Measurements from ENCODE around the gene SLC20A1. TPM values are rescaled to one million over a fixed set of nuclear protein-coding genes. Genes with fewer than 3 reads are reported as not detected.
A peak's percentile ranks its signal among the peaks of the same experiment; 100 is the strongest.
"Not testable (repeated sequence)": the region's sequence is repeated elsewhere in the genome, so short reads cannot be mapped to it uniquely, and the experiment has no call there.

SLC20A1 gene
- total RNA-seq, 1 experiment from 2014 or later, result 99.9 TPM

- H3K4me2 ChIP-seq, result no peak overlapping the region
- DNase-seq, result no peak
- H3K27ac ChIP-seq, result no peak overlapping the region
- TF ChIP-seq EZH2 (IDR thresholded peaks at IDR 0.05; ENCODE audit: low read depth) (no peak), CTCF (conservative IDR thresholded peaks at IDR 0.05) (no peak)
- intact Hi-C loops (cut with micrococcal nuclease; ENCODE audit: unreplicated experiment), result no loop called here
- H3F3A ChIP-seq (ENCODE audit: insufficient read depth, low read depth), result peaks cover 8% of the 10 kb centered on the region; the same call in 1 of the 2 replicates
- H4K20me1 ChIP-seq (ENCODE audit: insufficient read depth), result no peaks in the 10 kb centered on the region
- no peaks in the 10 kb centered on the region for H3K9me2 ChIP-seq (ENCODE audit: insufficient read depth)
- peaks cover 10% of the 10 kb centered on the region for H3K4me1 ChIP-seq (replicated peaks; ENCODE audit: insufficient read depth)
- ChIA-PET CTCF (no interaction called here), POLR2A (ENCODE audit: unreplicated experiment) (no interaction called here)
- no peaks in the 10 kb centered on the region for H3K9me3 ChIP-seq (ENCODE audit: insufficient read depth, low read depth)
- no peaks in the 10 kb centered on the region for H3K79me2 ChIP-seq (ENCODE audit: low read depth)
- H2AFZ ChIP-seq, result no peak overlapping the region
- no TSS peak for BruUV-seq (replicated peaks)
- H3K27me3 ChIP-seq (ENCODE audit: insufficient read depth, low read depth), result no peaks in the 10 kb centered on the region
- H3K4me3 ChIP-seq, result no peak overlapping the region
- no peaks in the 10 kb centered on the region for H3K36me3 ChIP-seq (ENCODE audit: low read depth)
Measured at GRCh38 chr2:112606547-112606946, 39.2 kb upstream of the SLC20A1 start.

GRCh38 chr2:112607680-112608438, 37.9 kb upstream of the SLC20A1 start:
- Histone ChIP-seq H3K27ac (0 out of 2 replicates have a peak overlapping the region, but pooled peaks have one; percentile 19), H3F3A (ENCODE audit: insufficient read depth, low read depth) (peaks cover 8% of the 10 kb centered on the region; the same call in 1 of the 2 replicates), H3K79me2 (ENCODE audit: low read depth) (no peaks in the 10 kb centered on the region), H3K4me3 (no peak overlapping the region), H3K9me2 (ENCODE audit: insufficient read depth) (no peaks in the 10 kb centered on the region), H3K9me3 (ENCODE audit: insufficient read depth, low read depth) (no peaks in the 10 kb centered on the region), H3K36me3 (ENCODE audit: low read depth) (no peaks in the 10 kb centered on the region), H3K4me2 (peak overlapping the region; percentile 20; the same call in 1 of the 2 replicates), H3K4me1 (replicated peaks; ENCODE audit: insufficient read depth) (peaks cover 7% of the 10 kb centered on the region), H2AFZ (no peak overlapping the region), H3K27me3 (ENCODE audit: insufficient read depth, low read depth) (no peaks in the 10 kb centered on the region), H4K20me1 (ENCODE audit: insufficient read depth) (no peaks in the 10 kb centered on the region)
- intact Hi-C loops (cut with micrococcal nuclease; ENCODE audit: unreplicated experiment), result no loop called here
- CTCF ChIA-PET, result no interaction called here
- POLR2A ChIA-PET (ENCODE audit: unreplicated experiment), result no interaction called here
- BruUV-seq (replicated peaks), result no TSS peak
- TF ChIP-seq EZH2 (IDR thresholded peaks at IDR 0.05; ENCODE audit: low read depth), result no peak
- no peak for TF ChIP-seq CTCF (conservative IDR thresholded peaks at IDR 0.05)
- DNase-seq, result no peak

- H3K36me3 ChIP-seq (ENCODE audit: low read depth); H3K79me2 ChIP-seq (ENCODE audit: low read depth); H2AFZ ChIP-seq; DNase-seq; H3K27ac ChIP-seq; POLR2A ChIA-PET (ENCODE audit: unreplicated experiment); BruUV-seq (replicated peaks); intact Hi-C loops (cut with micrococcal nuclease; ENCODE audit: unreplicated experiment); H3K4me3 ChIP-seq; H3K27me3 ChIP-seq (ENCODE audit: insufficient read depth, low read depth); CTCF ChIA-PET; H3K9me2 ChIP-seq (ENCODE audit: insufficient read depth); H3F3A ChIP-seq (ENCODE audit: insufficient read depth, low read depth); H3K4me2 ChIP-seq; H3K4me1 ChIP-seq (replicated peaks; ENCODE audit: insufficient read depth); H3K9me3 ChIP-seq (ENCODE audit: insufficient read depth, low read depth); H4K20me1 ChIP-seq (ENCODE audit: insufficient read depth): not testable (repeated sequence)
Measured at GRCh38 chr2:112609320-112609719, 36.4 kb upstream of the SLC20A1 start.

- CTCF ChIA-PET; intact Hi-C loops (cut with micrococcal nuclease; ENCODE audit: unreplicated experiment); H3K36me3 ChIP-seq (ENCODE audit: low read depth); H3K4me3 ChIP-seq; H4K20me1 ChIP-seq (ENCODE audit: insufficient read depth); BruUV-seq (replicated peaks); POLR2A ChIA-PET (ENCODE audit: unreplicated experiment); H3K79me2 ChIP-seq (ENCODE audit: low read depth); H3K9me3 ChIP-seq (ENCODE audit: insufficient read depth, low read depth); H3K27ac ChIP-seq; H3K27me3 ChIP-seq (ENCODE audit: insufficient read depth, low read depth); DNase-seq; H3K4me2 ChIP-seq; H3K9me2 ChIP-seq (ENCODE audit: insufficient read depth); H2AFZ ChIP-seq: not testable (repeated sequence)
- peaks cover 16% of the 10 kb centered on the region; the same call in 1 of the 2 replicates for H3F3A ChIP-seq (ENCODE audit: insufficient read depth, low read depth)
- peaks cover 17% of the 10 kb centered on the region for H3K4me1 ChIP-seq (replicated peaks; ENCODE audit: insufficient read depth)
Measured at GRCh38 chr2:112612283-112612682, 33.5 kb upstream of the SLC20A1 start.
